ENCODE measurements around the gene UBAC1.

The UBAC1 gene

GRCh38 chr9:135906291-135907005 lies 54.7 kb downstream of the UBAC1 start:
- TF ChIP-seq EGR1 (IDR thresholded peaks at IDR 0.05) = peak; percentile 53
- TF ChIP-seq, protein P1, sequence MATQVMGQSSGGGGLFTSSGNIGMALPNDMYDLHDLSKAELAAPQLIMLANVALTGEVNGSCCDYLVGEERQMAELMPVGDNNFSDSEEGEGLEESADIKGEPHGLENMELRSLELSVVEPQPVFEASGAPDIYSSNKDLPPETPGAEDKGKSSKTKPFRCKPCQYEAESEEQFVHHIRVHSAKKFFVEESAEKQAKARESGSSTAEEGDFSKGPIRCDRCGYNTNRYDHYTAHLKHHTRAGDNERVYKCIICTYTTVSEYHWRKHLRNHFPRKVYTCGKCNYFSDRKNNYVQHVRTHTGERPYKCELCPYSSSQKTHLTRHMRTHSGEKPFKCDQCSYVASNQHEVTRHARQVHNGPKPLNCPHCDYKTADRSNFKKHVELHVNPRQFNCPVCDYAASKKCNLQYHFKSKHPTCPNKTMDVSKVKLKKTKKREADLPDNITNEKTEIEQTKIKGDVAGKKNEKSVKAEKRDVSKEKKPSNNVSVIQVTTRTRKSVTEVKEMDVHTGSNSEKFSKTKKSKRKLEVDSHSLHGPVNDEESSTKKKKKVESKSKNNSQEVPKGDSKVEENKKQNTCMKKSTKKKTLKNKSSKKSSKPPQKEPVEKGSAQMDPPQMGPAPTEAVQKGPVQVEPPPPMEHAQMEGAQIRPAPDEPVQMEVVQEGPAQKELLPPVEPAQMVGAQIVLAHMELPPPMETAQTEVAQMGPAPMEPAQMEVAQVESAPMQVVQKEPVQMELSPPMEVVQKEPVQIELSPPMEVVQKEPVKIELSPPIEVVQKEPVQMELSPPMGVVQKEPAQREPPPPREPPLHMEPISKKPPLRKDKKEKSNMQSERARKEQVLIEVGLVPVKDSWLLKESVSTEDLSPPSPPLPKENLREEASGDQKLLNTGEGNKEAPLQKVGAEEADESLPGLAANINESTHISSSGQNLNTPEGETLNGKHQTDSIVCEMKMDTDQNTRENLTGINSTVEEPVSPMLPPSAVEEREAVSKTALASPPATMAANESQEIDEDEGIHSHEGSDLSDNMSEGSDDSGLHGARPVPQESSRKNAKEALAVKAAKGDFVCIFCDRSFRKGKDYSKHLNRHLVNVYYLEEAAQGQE (IDR thresholded peaks at IDR 0.05; ENCODE audit: low read depth) = no peak

GRCh38 chr9:135905380-135906258 lies 55.6 kb downstream of the UBAC1 start:
- TF ChIP-seq CREB1 (IDR thresholded peaks at IDR 0.05; ENCODE audit: low read depth) (no peak), RAD21 (IDR thresholded peaks at IDR 0.05; ENCODE audit: low read depth) (no peak), TEAD4 (IDR thresholded peaks at IDR 0.05) (no peak), FOXM1 (IDR thresholded peaks at IDR 0.05; ENCODE audit: borderline replicate concordance, low read depth) (no peak), TAF1 (IDR thresholded peaks at IDR 0.05; ENCODE audit: low read depth) (no peak), NFIC (IDR thresholded peaks at IDR 0.05) (no peak), EGR1 (IDR thresholded peaks at IDR 0.05) (no peak), YY1 (IDR thresholded peaks at IDR 0.05; ENCODE audit: low read depth) (no peak), CEBPB (IDR thresholded peaks at IDR 0.05) (no peak), USF1 (IDR thresholded peaks at IDR 0.05) (no peak), EP300 (IDR thresholded peaks at IDR 0.05; ENCODE audit: borderline replicate concordance) (no peak), TCF12 (IDR thresholded peaks at IDR 0.05; ENCODE audit: low read depth) (no peak)
- TF ChIP-seq, protein P1 (IDR thresholded peaks at IDR 0.05; ENCODE audit: low read depth) = no peak
- TF ChIP-seq, protein P2, sequence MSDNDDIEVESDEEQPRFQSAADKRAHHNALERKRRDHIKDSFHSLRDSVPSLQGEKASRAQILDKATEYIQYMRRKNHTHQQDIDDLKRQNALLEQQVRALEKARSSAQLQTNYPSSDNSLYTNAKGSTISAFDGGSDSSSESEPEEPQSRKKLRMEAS (IDR thresholded peaks at IDR 0.05) = no peak

DNA sequence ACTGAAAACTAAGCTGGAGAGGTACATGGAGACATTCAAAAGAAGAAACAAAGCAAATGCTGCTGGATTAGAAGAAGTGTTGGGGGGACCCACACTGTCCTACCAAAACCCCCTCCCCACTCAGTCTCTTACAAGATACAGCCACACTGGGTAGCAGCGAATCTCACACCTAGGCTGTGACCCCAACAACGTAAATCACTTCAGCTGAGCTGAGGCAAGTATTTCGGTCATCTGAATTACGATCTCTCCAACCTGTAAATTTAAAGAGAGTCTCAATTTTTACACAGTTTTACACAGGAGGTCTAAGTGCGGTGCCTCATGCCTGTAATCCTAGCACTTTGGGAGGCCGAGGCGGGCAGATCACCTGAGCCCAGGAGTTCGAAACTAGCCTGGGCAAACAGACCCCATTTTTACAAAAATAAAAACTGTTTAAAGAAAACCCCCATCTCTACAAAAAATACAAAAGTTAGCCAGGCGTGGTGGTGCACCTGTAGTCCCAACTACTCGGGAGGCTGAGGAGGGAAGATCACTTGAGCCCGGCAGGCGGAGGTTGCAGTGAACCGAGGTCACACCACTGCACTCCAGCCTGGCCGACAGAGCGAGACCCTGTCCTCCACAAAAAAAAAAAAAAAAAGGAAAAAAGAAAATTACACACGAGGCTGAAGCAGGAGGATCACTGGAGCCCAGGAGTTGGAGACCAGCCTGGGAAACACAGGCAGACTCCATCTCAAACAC lies 57.2 kb downstream of the UBAC1 start:
- TF ChIP-seq EP300 (IDR thresholded peaks at IDR 0.05; ENCODE audit: borderline replicate concordance) = no peak
- TF ChIP-seq USF1 (IDR thresholded peaks at IDR 0.05) = no peak
- TF ChIP-seq, protein P2 (IDR thresholded peaks at IDR 0.05) = no peak
- TF ChIP-seq CREB1 (IDR thresholded peaks at IDR 0.05; ENCODE audit: low read depth) = no peak
- TF ChIP-seq, protein P1 (IDR thresholded peaks at IDR 0.05; ENCODE audit: low read depth) = no peak
- TF ChIP-seq RAD21 (IDR thresholded peaks at IDR 0.05; ENCODE audit: low read depth) = no peak
- no peak for TF ChIP-seq TAF1 (IDR thresholded peaks at IDR 0.05; ENCODE audit: low read depth)
- no peak for TF ChIP-seq YY1 (IDR thresholded peaks at IDR 0.05; ENCODE audit: low read depth)
- TF ChIP-seq NFIC (IDR thresholded peaks at IDR 0.05) = no peak
- TF ChIP-seq CEBPB (IDR thresholded peaks at IDR 0.05) = no peak

DNA sequence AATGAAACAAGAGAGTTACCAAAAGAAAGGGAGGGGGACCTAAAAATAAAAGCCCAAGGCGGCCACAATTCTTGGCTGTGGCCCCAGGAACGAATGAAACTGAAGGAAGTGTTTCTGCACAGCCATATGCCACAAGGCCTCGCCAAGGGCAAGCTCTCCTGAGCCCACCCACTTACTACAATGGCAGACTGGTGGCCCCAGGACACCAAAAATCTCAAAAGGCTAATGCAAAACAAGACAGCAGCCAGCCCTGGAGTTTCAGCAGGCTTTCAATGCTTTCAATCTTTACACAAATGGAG lies 57.9 kb downstream of the UBAC1 start:
- TF ChIP-seq CREB1 (IDR thresholded peaks at IDR 0.05; ENCODE audit: low read depth) (no peak), NFIC (IDR thresholded peaks at IDR 0.05) (no peak), TEAD4 (IDR thresholded peaks at IDR 0.05) (no peak), RAD21 (IDR thresholded peaks at IDR 0.05; ENCODE audit: low read depth) (no peak), USF1 (IDR thresholded peaks at IDR 0.05) (no peak), CEBPB (IDR thresholded peaks at IDR 0.05) (no peak), TCF12 (IDR thresholded peaks at IDR 0.05; ENCODE audit: low read depth) (no peak), YY1 (IDR thresholded peaks at IDR 0.05; ENCODE audit: low read depth) (no peak), EGR1 (IDR thresholded peaks at IDR 0.05) (no peak), EP300 (IDR thresholded peaks at IDR 0.05; ENCODE audit: borderline replicate concordance) (no peak), TAF1 (IDR thresholded peaks at IDR 0.05; ENCODE audit: low read depth) (no peak), ZBTB7A (IDR thresholded peaks at IDR 0.05; ENCODE audit: low read depth) (no peak), FOXM1 (IDR thresholded peaks at IDR 0.05; ENCODE audit: borderline replicate concordance, low read depth) (no peak)
- TF ChIP-seq, protein P2 (IDR thresholded peaks at IDR 0.05) = no peak
- TF ChIP-seq, protein P1 (IDR thresholded peaks at IDR 0.05; ENCODE audit: low read depth) = no peak

Measured in Ishikawa (cell line).